ENCODE results near the gene TFEB.

Gene TFEB

DNA sequence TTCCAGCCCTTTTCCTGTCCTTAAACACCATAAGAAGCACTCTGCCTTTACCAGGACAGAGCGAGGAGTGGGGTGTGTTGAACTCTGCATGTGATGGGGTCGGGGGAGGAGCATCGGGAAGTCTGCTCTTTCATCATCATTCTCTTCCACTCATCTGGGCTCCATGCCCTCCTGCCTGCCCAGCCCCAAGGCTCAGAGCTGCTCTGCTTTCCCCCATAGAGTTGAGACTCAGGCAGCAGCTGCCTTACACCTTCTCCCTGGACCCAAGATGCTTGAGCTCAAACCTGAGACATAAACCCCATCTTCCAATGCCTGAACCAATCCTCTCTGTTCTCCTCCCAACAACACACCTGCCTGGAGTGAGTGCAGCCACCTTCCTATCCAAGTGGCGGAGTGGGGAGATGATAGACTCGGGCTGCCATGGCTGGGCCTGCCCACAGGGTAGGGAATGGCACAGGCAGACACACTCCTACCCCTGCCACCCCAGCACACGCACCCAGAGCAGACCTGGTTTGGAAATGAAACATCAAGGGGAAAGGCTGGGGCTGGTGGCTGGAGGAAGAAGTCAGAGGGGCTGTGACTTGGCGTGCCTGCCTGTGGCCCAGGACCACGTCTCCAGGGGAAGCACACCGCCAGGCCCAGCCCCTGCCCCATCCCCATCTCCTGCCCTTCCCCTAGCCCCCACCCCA is 28.4 kb downstream of the TFEB start:
- no peak overlapping the region for H3K9ac ChIP-seq (ENCODE audit: low read depth, low read length)
- peaks cover 24% of the 10 kb centered on the region for H3K4me1 ChIP-seq (ENCODE audit: control insufficient read depth, insufficient read depth, low read length)
- no peaks in the 10 kb centered on the region for H3K9me3 ChIP-seq (replicated peaks; ENCODE audit: low read length)
- H3K4me3 ChIP-seq (ENCODE audit: low read length) = no peak overlapping the region
- no peaks in the 10 kb centered on the region for H3K36me3 ChIP-seq (ENCODE audit: insufficient read depth, low read length)
- no peak overlapping the region for H3K4me2 ChIP-seq (ENCODE audit: low read length)
- H3K27me3 ChIP-seq (ENCODE audit: control insufficient read depth, insufficient read depth, low read length) = peaks cover 4% of the 10 kb centered on the region

DNA sequence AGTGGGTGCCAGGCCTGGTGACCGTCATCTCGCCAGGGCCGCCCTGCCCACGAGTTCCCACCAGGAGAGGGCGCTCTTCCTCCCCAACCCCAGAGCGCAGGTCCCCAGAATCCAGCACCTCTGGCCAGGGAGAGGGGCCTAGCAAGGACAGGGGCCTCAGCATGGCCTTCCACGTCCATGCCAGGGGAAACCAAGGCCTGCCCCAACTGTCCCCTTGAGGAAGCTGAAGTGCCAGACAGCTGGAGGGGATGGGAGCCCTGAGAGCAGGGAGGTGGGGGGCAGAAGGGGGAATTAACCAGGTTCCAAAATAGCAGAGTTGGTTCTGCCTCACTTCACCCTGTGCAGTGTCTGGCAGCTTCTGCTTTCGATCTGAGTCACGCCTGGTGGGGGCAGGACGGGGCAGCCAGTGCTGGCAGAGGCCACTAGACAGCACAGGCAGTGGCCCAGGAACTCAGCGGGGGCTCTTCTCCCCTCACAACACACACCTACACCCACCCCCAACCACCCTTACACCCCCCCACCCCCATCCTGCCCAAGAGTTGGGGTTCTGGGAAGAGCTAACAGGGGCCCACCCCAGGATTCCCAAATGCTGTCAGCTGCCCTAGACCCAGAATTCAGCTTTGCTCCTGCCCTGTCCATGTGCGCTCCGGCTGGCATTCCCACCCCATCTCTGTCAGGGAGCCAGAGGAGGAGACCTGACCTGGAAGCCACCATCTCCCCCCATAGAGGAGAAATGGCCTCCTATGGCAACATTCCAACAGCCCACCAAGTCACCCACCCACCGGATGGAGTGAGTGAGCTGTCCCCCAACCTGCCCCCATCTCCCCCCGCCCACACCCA is 29.2 kb downstream of the TFEB start:
- peak overlapping the region; percentile 78 for H3K4me2 ChIP-seq (ENCODE audit: low read length)
- H3K9ac ChIP-seq (ENCODE audit: low read depth, low read length) = peak overlapping the region; percentile 67
- no peak overlapping the region for H3K4me3 ChIP-seq (ENCODE audit: low read length)
- peaks cover 4% of the 10 kb centered on the region for H3K27me3 ChIP-seq (ENCODE audit: control insufficient read depth, insufficient read depth, low read length)
- no peaks in the 10 kb centered on the region for H3K9me3 ChIP-seq (replicated peaks; ENCODE audit: low read length)
- no peaks in the 10 kb centered on the region for H3K36me3 ChIP-seq (ENCODE audit: insufficient read depth, low read length)
- peaks cover 24% of the 10 kb centered on the region for H3K4me1 ChIP-seq (ENCODE audit: control insufficient read depth, insufficient read depth, low read length)

- Histone ChIP-seq H3K9me3 (replicated peaks; ENCODE audit: low read length) (no peaks in the 10 kb centered on the region), H3K9ac (ENCODE audit: low read depth, low read length) (peak overlapping the region; percentile 67), H3K4me3 (ENCODE audit: low read length) (no peak overlapping the region), H3K4me1 (ENCODE audit: control insufficient read depth, insufficient read depth, low read length) (peaks cover 24% of the 10 kb centered on the region), H3K27me3 (ENCODE audit: control insufficient read depth, insufficient read depth, low read length) (peaks cover 4% of the 10 kb centered on the region), H3K4me2 (ENCODE audit: low read length) (peak overlapping the region; percentile 78), H3K36me3 (ENCODE audit: insufficient read depth, low read length) (no peaks in the 10 kb centered on the region)
Observed at GRCh38 chr6:41705311-41705995, 30.0 kb downstream of the TFEB start.

- Histone ChIP-seq H3K4me2 (ENCODE audit: low read length) (no peak overlapping the region), H3K36me3 (ENCODE audit: insufficient read depth, low read length) (no peaks in the 10 kb centered on the region), H3K27me3 (ENCODE audit: control insufficient read depth, insufficient read depth, low read length) (no peaks in the 10 kb centered on the region), H3K9ac (ENCODE audit: low read depth, low read length) (no peak overlapping the region), H3K4me1 (ENCODE audit: control insufficient read depth, insufficient read depth, low read length) (peaks cover 24% of the 10 kb centered on the region), H3K4me3 (ENCODE audit: low read length) (no peak overlapping the region), H3K9me3 (replicated peaks; ENCODE audit: low read length) (no peaks in the 10 kb centered on the region)
Observed at GRCh38 chr6:41704656-41705310, 30.6 kb downstream of the TFEB start.

- Histone ChIP-seq H3K36me3 (ENCODE audit: insufficient read depth, low read length) (no peaks in the 10 kb centered on the region), H3K4me2 (ENCODE audit: low read length) (no peak overlapping the region), H3K9ac (ENCODE audit: low read depth, low read length) (no peak overlapping the region), H3K27me3 (ENCODE audit: control insufficient read depth, insufficient read depth, low read length) (no peaks in the 10 kb centered on the region), H3K9me3 (replicated peaks; ENCODE audit: low read length) (no peaks in the 10 kb centered on the region), H3K4me3 (ENCODE audit: low read length) (no peak overlapping the region), H3K4me1 (ENCODE audit: control insufficient read depth, insufficient read depth, low read length) (peaks cover 25% of the 10 kb centered on the region)
Observed at GRCh38 chr6:41704028-41704427, 31.4 kb downstream of the TFEB start.

- Histone ChIP-seq H3K4me2 (ENCODE audit: low read length) (no peak overlapping the region), H3K36me3 (ENCODE audit: insufficient read depth, low read length) (no peaks in the 10 kb centered on the region), H3K9ac (ENCODE audit: low read depth, low read length) (no peak overlapping the region), H3K9me3 (replicated peaks; ENCODE audit: low read length) (no peaks in the 10 kb centered on the region), H3K27me3 (ENCODE audit: control insufficient read depth, insufficient read depth, low read length) (no peaks in the 10 kb centered on the region), H3K4me3 (ENCODE audit: low read length) (no peak overlapping the region), H3K4me1 (ENCODE audit: control insufficient read depth, insufficient read depth, low read length) (peaks cover 36% of the 10 kb centered on the region)
Observed at GRCh38 chr6:41702771-41703494, 32.5 kb downstream of the TFEB start.

GRCh38 chr6:41702089-41702745 is 33.2 kb downstream of the TFEB start:
- Histone ChIP-seq H3K36me3 (ENCODE audit: insufficient read depth, low read length) (no peaks in the 10 kb centered on the region), H3K4me1 (ENCODE audit: control insufficient read depth, insufficient read depth, low read length) (peaks cover 43% of the 10 kb centered on the region)

GRCh38 chr6:41700463-41701347 is 34.7 kb downstream of the TFEB start:
- H3K4me3 ChIP-seq (ENCODE audit: low read length) = no peak overlapping the region
- no peaks in the 10 kb centered on the region for H3K27me3 ChIP-seq (ENCODE audit: control insufficient read depth, insufficient read depth, low read length)
- H3K36me3 ChIP-seq (ENCODE audit: insufficient read depth, low read length) = no peaks in the 10 kb centered on the region
- peaks cover 29% of the 10 kb centered on the region for H3K4me1 ChIP-seq (ENCODE audit: control insufficient read depth, insufficient read depth, low read length)
- H3K9ac ChIP-seq (ENCODE audit: low read depth, low read length) = no peak overlapping the region
- no peaks in the 10 kb centered on the region for H3K9me3 ChIP-seq (replicated peaks; ENCODE audit: low read length)
- H3K4me2 ChIP-seq (ENCODE audit: low read length) = no peak overlapping the region

More at GRCh38 chr6:41702089-41702745, 33.2 kb downstream of the TFEB start:
- Histone ChIP-seq H3K4me3 (ENCODE audit: low read length) (no peak overlapping the region), H3K9me3 (replicated peaks; ENCODE audit: low read length) (no peaks in the 10 kb centered on the region), H3K27me3 (ENCODE audit: control insufficient read depth, insufficient read depth, low read length) (no peaks in the 10 kb centered on the region), H3K9ac (ENCODE audit: low read depth, low read length) (no peak overlapping the region), H3K4me2 (ENCODE audit: low read length) (no peak overlapping the region)

- Histone ChIP-seq H3K4me3 (ENCODE audit: low read length) (no peak overlapping the region), H3K9me3 (replicated peaks; ENCODE audit: low read length) (no peaks in the 10 kb centered on the region), H3K9ac (ENCODE audit: low read depth, low read length) (peak overlapping the region; percentile 63), H3K27me3 (ENCODE audit: control insufficient read depth, insufficient read depth, low read length) (peaks cover 4% of the 10 kb centered on the region), H3K4me1 (ENCODE audit: control insufficient read depth, insufficient read depth, low read length) (peaks cover 25% of the 10 kb centered on the region), H3K36me3 (ENCODE audit: insufficient read depth, low read length) (no peaks in the 10 kb centered on the region), H3K4me2 (ENCODE audit: low read length) (peak overlapping the region; percentile 65)
Observed at GRCh38 chr6:41699063-41699462, 36.3 kb downstream of the TFEB start.
